SK-N-MC (cell line): ENCODE data around the gene CD52.

Source experiments
- EZH2 ChIP-seq: fragments of 200-600 bp; sonication (generic); IDR thresholded peaks from one replicate; pipeline ENCODE4 v1.6.1; 2017; ENCODE audit warnings: antibody characterized with exemption
- FOXP2 ChIP-seq: optimal IDR thresholded peaks from 2 replicates; pipeline ENCODE3; 2011; ENCODE audit warnings: mild to moderate bottlenecking, moderate library complexity; ENCODE audit not compliant: insufficient read depth; ENCODE audit errors: extremely low read length, control extremely low read depth
- POLR2AphosphoS5 ChIP-seq: IDR thresholded peaks from 2 replicates; pipeline ENCODE4 v1.6.1; 2012; ENCODE audit warnings: mild to moderate bottlenecking, low read depth, low read length, borderline replicate concordance

DNA sequence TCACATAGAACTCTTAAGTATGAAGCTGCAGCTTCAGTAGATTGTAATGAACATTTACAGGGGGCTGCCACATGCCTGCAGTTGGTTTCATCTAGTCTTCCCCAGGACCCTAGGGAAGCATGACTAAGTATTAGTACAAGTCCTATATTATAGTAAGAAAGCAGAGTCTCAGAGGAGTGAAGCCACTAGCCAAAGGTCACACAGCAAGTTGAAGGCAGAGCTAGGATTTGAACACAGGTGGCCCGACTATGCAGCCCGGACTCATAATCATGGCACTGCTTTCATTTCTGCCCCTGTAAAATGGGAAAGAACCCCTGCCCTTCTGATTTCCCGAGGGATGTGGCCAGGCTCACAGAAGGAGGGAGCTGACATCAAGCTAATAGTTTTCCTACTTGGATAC lies 44.6 kb downstream of the CD52 start:
- TF ChIP-seq POLR2AphosphoS5 (no peak), EZH2 (no peak), FOXP2 (no peak)
